GM18868 (cell line): ENCODE results near the gene RRH.
"Not testable (repeated sequence)": the region's sequence is repeated elsewhere in the genome, so short reads cannot be mapped to it uniquely, and the experiment has no call there.

Experiments used
- ATAC-seq: cut with Tn5 transposase; IDR thresholded peaks from one replicate; pipeline ENCODE4 v1.9.1; 2021; ENCODE audit warnings: mild to moderate bottlenecking, moderate library complexity; ENCODE audit not compliant: unreplicated experiment

The RRH gene

GRCh38 chr4:109846395-109847098, 18.8 kb downstream of the RRH start:
- ATAC-seq = no peak

DNA sequence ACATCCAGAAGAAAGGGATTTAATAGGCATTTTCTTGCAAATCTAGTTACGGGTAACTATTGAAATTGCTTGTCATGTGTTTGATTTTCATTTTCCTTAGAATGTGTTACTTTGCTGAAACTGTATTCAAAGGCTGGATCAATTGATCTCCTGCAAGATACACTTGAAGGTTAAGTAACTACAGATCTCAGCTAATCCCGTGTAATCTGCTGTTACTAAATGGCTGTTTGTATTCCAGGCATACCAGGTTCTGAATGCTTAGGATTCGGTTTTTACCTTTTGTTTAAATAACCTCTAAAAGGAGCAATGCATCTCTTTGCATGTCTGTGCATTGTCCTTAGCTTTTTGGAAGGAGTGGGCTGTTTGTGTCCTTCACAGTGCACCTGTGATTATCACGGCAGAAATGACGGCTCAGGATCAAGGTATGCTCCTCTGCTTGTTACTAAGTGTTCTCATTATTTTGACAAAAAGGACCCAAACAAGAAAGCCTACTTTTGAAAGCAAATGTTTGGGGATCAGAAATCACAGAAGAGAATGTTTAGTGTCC, 20.2 kb downstream of the RRH start, which contains the start of gene LRIT3:
TSS of gene LRIT3 (plus strand) at position 212 of the 547 bp plus-strand sequence. CDS start at position 307, 95 bp downstream.
- no peak for ATAC-seq

GRCh38 chr4:109848501-109848900, 20.7 kb downstream of the RRH start:
- ATAC-seq = no peak

- no peak for ATAC-seq
Measured at GRCh38 chr4:109850601-109851000, 22.8 kb downstream of the RRH start.

DNA sequence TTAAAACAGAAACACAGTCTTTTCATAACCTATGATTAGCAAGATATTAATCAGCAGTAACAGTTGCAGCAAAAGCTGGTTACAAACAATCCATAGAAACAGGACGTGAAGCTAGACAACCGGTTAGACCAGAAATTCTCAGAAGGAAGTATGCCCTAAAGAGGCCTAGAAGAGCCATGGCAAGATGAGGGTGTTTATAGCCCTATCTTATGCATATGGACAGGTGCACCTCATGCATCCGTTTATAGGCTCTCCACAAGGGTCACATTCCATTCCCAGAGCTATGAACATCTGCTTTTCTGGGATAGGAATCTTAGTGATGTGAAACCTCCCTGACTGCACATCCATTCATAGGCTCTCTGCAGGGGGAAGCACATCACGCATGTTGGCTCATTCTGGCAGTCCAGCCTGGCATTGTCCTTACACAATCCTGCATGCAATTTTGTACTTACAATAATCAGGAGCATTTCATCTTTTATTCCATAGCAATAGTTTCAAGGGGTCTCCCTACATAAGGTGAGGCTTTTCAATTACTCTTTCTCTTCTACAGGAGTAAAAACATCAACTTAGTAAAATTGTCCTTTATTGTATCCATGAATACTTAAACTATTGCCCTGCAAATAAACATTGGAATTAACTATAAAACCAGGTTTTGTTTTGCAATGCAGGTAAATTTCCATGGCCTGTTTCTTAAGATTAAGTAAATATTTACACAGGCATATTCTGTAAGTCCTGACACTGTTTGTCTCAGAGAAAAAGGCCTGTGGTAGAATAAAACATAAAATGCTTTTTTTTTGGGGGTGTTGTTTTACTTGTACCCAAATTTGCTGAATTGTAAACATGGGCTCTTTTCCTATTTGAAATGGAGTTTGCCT, 31.9 kb downstream of the RRH start:
- ATAC-seq = not testable (repeated sequence)

DNA sequence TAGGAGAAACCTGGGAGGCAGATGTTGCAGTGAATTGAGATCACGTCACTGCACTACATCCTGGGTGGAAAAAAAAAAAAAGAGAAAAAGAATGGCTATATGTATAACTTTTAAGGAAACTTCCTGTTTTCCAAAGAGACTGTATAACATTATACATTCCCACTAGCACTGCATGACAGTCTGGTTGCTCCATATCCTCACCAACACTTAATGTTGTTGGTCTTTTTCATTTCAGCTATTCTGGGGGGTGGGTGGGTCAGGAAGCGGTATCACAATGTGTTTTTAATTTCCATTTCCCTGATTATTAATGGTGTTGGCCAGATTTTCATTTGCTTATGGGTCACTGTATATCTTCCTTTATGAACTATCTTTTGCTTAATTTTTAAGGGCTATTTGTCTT, 33.5 kb downstream of the RRH start:
- ATAC-seq = no peak

DNA sequence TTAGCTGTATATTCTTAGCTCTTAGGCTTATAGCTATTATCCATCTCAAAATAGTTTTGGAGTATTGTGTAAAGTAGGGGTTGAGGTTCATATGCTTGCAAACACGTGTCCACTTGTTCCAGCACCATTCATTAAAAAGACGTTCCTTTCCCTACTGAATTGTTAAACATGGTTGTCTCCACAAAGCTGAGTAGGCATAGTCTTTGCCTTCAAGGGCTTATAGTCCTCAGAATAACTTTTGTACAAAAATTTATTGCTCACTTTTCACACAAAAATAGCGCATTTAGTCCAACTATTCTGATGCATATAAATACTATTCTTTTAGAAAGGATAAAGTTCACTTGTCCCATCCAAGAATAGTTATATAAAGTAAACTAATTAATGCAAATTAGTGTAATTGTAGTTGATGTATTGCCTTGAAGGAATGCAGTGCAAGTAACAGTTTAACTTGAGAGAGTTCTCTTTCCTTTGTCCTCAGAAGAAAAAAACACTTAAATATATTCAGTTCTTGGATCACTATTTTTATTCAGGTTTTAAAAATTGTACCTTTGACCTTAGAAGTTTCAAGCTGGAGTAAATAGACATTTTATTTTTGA, 34.2 kb downstream of the RRH start:
- ATAC-seq = no peak

DNA sequence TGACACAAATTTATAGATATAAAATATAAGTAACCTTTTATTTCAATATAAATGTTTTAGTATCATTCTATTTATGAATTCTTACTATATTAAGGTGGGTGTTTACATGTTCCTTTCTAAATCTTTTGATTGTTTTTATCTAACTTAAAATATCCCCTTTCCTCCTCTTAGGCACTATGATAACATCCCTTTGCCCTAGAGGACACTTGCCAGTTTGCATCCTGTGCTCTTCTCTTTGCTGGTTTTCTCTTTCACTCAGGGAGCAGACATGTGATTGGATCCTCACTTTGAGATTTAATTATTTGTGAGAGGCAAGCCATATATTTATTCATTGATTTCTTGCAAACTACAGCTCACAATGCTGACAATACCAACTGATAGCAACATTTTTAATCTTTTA, 36.4 kb downstream of the RRH start:
- ATAC-seq = no peak

DNA sequence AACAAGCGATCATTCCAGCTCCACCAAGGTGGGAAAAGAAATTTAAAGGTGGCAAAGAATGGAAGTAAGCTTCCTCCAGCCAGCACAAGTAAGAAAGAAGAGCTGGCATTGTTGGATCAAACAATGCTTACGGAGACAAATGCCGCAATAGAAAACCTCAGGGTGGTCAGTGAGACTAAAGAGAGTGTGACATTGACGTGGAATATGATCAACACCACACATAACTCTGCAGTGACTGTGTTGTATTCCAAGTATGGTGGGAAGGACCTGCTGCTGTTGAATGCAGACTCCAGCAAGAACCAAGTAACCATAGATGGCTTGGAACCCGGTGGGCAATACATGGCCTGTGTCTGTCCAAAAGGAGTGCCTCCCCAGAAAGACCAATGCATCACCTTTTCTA, 42.3 kb downstream of the RRH start:
- ATAC-seq = no peak

- no peak for ATAC-seq
Measured at GRCh38 chr4:109872065-109872464, 44.3 kb downstream of the RRH start.

- ATAC-seq = no peak
Measured at GRCh38 chr4:109872950-109873656, 45.3 kb downstream of the RRH start.

DNA sequence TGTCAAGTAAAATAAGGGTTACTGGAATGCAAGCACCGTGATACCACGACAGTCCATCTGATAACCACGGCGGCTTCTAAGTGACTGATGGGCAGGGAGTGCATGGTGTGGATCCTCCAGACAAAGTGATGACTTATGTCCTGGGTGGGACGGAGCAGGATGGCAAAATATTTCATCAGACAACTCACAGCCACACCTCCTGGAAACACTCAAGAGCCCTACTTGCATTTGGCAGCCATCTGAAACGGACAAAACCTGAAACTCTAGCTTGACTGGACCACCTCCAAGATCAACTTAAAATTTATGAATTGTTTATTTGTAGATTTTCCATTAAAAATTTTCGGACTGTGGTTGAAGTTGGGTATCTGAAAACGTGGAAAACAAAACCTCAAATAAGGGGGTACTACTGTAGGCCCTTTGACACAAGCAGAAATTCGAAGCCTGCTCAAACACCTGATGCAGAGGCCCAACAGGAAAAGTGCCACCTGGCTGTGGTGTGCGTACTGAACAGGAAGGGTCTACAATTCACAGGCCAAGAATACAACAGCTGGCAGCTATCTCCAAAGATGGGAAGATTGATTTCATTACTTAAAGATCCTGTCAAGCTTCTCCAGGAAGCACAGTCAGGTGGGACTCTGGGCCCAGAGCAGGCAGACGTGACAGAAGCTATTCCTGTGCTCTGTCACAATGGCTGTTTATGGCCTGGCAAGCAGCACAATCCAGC, 46.2 kb downstream of the RRH start:
- ATAC-seq = no peak

DNA sequence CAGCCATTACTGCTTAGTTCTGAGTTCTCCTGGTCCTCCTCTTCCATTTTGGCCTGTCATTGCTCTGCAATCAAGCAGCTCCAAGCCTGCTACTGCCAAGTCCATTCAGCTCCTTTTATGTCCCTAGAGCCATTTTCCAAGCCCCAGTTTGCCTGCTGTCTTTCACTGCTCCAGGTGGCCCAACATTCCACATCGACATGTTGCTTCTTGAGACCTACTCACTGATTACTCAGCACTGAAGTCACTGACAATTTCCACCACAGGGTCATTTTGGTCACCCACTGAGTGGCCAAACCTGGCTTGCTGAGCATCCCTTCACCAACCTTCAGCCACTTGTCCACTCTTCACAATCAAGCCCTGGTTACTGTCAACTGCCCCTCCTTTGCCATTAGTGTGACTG, 47.3 kb downstream of the RRH start:
- ATAC-seq = no peak

DNA sequence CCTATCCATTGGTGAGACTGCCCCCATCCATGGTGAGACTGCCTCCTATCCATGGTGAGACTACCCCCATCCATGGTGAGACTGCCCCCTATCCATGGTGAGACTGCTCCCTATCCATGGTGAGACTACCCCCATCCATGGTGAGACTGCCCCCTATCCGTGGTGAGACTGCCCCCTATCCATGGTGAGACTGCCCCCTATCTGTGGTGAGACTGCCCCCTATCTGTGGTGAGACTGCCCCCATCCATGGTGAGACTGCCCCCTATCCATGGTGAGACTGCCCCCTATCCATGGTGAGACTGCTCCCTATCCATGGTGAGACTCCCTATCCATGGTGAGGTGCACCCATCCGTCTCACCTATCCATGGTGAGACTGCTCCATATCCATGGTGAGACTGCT, 47.8 kb downstream of the RRH start:
- ATAC-seq = not testable (repeated sequence)

GRCh38 chr4:109876634-109877265, 49.0 kb downstream of the RRH start:
- ATAC-seq = no peak

DNA sequence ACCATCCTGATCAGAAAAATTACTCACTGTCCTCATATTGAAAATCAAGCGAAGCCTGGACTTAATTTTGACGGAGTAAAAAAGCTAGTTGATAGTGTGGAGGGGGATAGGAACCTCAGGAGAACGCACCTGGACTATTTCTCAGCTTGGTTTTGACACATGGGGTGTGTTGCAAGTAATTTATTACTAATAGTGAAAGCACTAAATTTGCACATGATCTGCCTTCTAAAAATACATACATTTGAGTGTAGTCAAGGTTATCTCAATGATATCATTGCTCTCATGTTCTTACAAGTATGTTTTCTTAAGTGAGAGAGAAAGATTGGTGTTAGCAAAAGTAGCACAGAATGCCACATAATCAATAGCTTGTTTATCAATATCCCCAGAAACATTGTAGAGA, 49.6 kb downstream of the RRH start:
- ATAC-seq = peak; percentile 95

GRCh38 chr4:109878355-109878754, 50.6 kb downstream of the RRH start:
- no peak for ATAC-seq

GRCh38 chr4:109879081-109879480, 51.3 kb downstream of the RRH start:
- no peak for ATAC-seq

DNA sequence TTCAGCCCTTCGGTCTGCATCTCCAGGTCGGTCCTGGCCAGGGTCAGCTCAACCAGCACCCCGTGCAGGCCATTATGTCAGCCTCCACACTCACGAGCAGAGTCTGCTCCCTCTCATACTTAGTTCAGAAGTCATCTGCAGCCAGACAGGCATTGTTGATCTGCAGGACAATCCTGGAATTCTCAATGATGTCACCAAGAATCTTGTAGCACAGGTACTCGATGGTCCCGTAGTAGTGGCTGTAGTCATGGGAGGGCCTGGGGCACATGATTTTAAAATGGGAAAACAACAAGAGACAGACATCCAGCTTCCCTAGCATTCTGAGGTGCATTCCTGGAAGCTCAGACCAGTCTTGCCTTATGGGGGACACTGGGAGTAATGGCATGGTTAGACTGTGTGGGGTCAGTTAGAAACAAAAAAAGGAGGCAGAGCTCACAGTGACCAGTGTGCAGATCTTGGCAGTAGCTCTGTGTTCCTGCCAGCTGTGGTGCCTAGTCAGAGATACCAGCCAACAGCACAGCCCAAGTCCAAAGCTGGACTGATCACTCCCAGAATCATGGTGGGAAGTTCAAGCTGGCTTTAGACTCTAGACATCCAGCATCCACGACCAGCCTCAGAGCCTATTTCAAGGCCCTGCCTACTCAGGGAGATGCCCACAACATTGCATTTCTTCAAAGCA, 52.0 kb downstream of the RRH start:
- no peak for ATAC-seq
